Tibial nerve (tissue), 4 donors: ENCODE data around the gene OPRD1. TPM values are rescaled to one million over a fixed set of nuclear protein-coding genes. Genes with fewer than 3 reads are reported as not detected.

Source experiments
- DNase-seq, 2 donors: peaks; one replicate each; pipeline ENCODE4 v3.0.0-alpha.2; 2019; ENCODE audit warnings: low spot score in 2 of 2
- H3K27ac ChIP-seq, 4 donors: fragments of 200-600 bp; sonication (generic) in 3 of 4; one replicate each; pipeline ENCODE4 v1.5.1; 2017 to 2019; ENCODE audit warnings: mild to moderate bottlenecking in 1 of 4
- H3K27me3 ChIP-seq, 2 donors: fragments of 200-600 bp; sonication (generic) in 1 of 2; one replicate each; pipeline versions ENCODE4 v1.5.1 to v1.6.0; 2017 to 2019
- H3K36me3 ChIP-seq, 3 donors: fragments of 200-600 bp; sonication (generic); one replicate each; pipeline ENCODE4 v1.5.1; 2018 to 2019
- H3K4me1 ChIP-seq, 4 donors: fragments of 200-600 bp; sonication (generic) in 3 of 4; one replicate each; pipeline ENCODE4 v1.5.1; 2017 to 2019
- H3K4me3 ChIP-seq, 4 donors: fragments of 200-600 bp; sonication (generic) in 3 of 4; one replicate each; pipeline ENCODE4 v1.5.1; 2017 to 2019; ENCODE audit warnings: mild to moderate bottlenecking in 1 of 4, moderate library complexity in 1 of 4
- H3K9me3 ChIP-seq, 4 donors: fragments of 200-600 bp; sonication (generic) in 3 of 4; one replicate each; pipeline ENCODE4 v1.5.1; 2017 to 2019
- CTCF ChIP-seq, 5 experiments: fragments of 200-600 bp in 3 of 5; fragments of 450-650 bp in 2 of 5; sonication (generic) in 3 of 5; IDR thresholded peaks; one replicate each; pipeline ENCODE4 v1.5.1; 2016 to 2019; ENCODE audit warnings: antibody characterized with exemption in 5 of 5, mild to moderate bottlenecking in 3 of 5, moderate library complexity in 2 of 5
- EP300 ChIP-seq, 2 donors: sonication (generic); formaldehyde crosslinking; IDR thresholded peaks; one replicate each; pipeline ENCODE4 v1.6.1; 2017; ENCODE audit warnings: antibody characterized with exemption in 2 of 2, mild to moderate bottlenecking in 1 of 2
- POLR2A ChIP-seq, 2 donors: fragments of 450-650 bp; IDR thresholded peaks; one replicate each; pipeline ENCODE4 v1.6.1; 2017; ENCODE audit warnings: antibody characterized with exemption in 2 of 2, mild to moderate bottlenecking in 2 of 2, moderate library complexity in 2 of 2
- WGBS, 2 donors: methylation state at CpG; one replicate each; pipeline ENCODE4 v1.1.5; 2018; 5-methylcytosine and 5-hydroxymethylcytosine counted together
- total RNA-seq, 4 donors: library from RNA; depleted of rRNA; stranded (reverse); fragments of >200 nt; gene quantifications; one replicate each; pipeline ENCODE4 v1.1.0, GENCODE V29; 2016

Gene OPRD1
- total RNA-seq, 4 donors from 2014 or later, result not detected

DNA sequence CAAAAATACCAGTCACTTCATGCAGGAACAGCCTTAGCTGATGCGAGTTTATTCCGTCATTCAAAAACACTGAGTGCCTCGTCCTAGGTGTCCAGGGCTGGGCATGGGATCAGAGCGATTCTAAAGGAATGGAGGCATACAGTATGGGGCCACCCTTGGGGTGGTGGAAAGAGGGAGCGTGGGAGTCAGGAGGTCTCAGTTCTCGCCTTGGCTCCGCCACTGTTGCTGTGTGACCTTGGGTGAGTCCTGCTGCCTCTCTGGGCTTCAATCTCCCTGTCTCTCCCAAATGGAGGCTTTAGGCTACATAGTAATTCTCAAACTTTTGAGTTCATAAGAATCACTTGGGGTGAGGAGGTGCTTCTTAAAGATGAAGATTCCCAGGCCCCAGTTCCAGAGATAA lies 44.0 kb downstream of the OPRD1 start:
- Histone ChIP-seq H3K27me3 (no peaks in the 10 kb centered on the region), H3K9me3 (no peaks in the 10 kb centered on the region), H3K4me3 (no peak overlapping the region), H3K36me3 (no peaks in the 10 kb centered on the region), H3K27ac (no peak overlapping the region), H3K4me1 (peaks cover 0 to 10% (median 0%) of the 10 kb centered on the region in 4 donors)
- WGBS, 2 donors, result 52 to 72% methylated on average over 7 of the region's 7 CpGs
- no peak for TF ChIP-seq POLR2A (IDR thresholded peaks at IDR 0.05)
- no peak for TF ChIP-seq EP300 (IDR thresholded peaks at IDR 0.05)
- TF ChIP-seq CTCF (IDR thresholded peaks at IDR 0.05), result no peak
- DNase-seq, result no peak

DNA sequence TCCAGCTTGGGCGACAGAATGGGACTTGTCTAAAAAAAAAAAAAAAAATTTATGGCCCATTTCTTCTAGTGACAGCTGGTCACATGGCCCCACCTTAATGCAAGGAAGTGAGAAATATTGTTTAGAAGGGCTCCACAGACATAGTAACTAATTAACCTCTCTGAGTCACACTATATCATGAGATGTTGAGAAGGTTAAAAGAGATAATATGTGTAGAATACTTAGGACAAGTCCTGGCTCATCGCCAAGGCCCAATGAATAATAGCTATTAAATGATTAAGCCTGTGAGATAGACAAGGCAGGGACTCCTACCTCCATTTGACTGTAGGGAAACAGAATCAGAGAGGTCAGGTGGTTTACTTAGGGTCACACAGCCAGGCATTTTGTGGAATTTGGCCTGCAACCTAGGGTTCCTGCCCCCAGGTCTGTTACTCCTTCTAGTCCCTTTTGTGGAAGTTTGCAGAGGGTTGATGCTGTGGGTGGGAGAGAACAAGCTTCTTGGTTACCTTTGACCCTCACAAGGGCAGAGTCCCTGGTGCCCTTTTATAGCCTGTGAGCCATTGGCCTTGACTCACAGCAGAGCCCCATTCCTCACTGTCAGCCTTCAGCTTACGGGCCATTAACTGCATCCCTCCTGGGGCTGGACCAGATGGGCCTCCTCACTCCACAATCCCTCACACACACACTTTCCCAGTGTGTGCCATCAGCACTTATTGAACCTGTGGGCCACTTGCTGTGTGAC lies 48.5 kb downstream of the OPRD1 start:
- H3K4me1 ChIP-seq, result peaks cover 0 to 5% (median 0%) of the 10 kb centered on the region in 4 donors
- no peak overlapping the region for H3K4me3 ChIP-seq
- H3K9me3 ChIP-seq, result no peaks in the 10 kb centered on the region
- no peaks in the 10 kb centered on the region for H3K36me3 ChIP-seq
- no peak for DNase-seq
- H3K27me3 ChIP-seq, result no peaks in the 10 kb centered on the region
- 74 to 76% methylated on average over 3 of the region's 3 CpGs for WGBS, 2 donors
- no peak for TF ChIP-seq CTCF (IDR thresholded peaks at IDR 0.05)
- no peak for TF ChIP-seq POLR2A (IDR thresholded peaks at IDR 0.05)
- TF ChIP-seq EP300 (IDR thresholded peaks at IDR 0.05), result no peak
- H3K27ac ChIP-seq, result no peak overlapping the region

- TF ChIP-seq EP300 (IDR thresholded peaks at IDR 0.05) (no peak), POLR2A (IDR thresholded peaks at IDR 0.05) (no peak)
- Histone ChIP-seq H3K27me3 (no peaks in the 10 kb centered on the region), H3K9me3 (no peaks in the 10 kb centered on the region), H3K36me3 (no peaks in the 10 kb centered on the region), H3K4me3 (no peak overlapping the region), H3K27ac (no peak overlapping the region), H3K4me1 (no peaks in the 10 kb centered on the region)
- DNase-seq, result no peak
- 89 to 95% methylated on average over 60 to 62 of the region's 66 CpGs for WGBS, 2 donors
Observed at GRCh38 chr1:28862571-28863403, 50.8 kb downstream of the OPRD1 start.

DNA sequence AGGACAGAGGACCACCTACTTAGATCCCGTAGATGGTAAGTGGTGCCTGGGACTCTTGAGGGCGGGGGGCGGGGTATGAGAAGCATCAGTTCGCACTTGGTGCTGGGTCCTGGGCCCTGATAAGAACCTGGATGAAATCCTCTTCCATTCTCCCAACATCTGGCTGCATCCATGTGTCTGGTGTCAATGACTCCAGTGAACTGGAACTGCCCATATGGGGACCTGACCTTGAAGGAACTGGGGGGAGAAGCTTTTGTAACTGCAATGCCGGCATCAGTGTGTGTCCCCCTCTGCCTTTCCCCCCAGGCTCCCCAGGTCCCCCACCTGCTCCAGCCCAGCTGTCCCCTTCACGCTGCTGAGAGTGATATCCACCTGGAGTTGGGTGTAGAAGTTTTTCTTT lies 52.7 kb downstream of the OPRD1 start:
- H3K27me3 ChIP-seq, result peaks cover 0 to 9% of the 10 kb centered on the region in 2 donors
- H3K36me3 ChIP-seq, result no peaks in the 10 kb centered on the region
- TF ChIP-seq CTCF (IDR thresholded peaks at IDR 0.05) (no peak), EP300 (IDR thresholded peaks at IDR 0.05) (no peak), POLR2A (IDR thresholded peaks at IDR 0.05) (no peak)
- no peaks in the 10 kb centered on the region for H3K9me3 ChIP-seq
- H3K4me1 ChIP-seq, result no peaks in the 10 kb centered on the region
- WGBS, 2 donors, result 67 to 74% methylated on average over 4 to 6 of the region's 6 CpGs
- H3K27ac ChIP-seq, result no peak overlapping the region
- DNase-seq, result no peak
- no peak overlapping the region for H3K4me3 ChIP-seq

DNA sequence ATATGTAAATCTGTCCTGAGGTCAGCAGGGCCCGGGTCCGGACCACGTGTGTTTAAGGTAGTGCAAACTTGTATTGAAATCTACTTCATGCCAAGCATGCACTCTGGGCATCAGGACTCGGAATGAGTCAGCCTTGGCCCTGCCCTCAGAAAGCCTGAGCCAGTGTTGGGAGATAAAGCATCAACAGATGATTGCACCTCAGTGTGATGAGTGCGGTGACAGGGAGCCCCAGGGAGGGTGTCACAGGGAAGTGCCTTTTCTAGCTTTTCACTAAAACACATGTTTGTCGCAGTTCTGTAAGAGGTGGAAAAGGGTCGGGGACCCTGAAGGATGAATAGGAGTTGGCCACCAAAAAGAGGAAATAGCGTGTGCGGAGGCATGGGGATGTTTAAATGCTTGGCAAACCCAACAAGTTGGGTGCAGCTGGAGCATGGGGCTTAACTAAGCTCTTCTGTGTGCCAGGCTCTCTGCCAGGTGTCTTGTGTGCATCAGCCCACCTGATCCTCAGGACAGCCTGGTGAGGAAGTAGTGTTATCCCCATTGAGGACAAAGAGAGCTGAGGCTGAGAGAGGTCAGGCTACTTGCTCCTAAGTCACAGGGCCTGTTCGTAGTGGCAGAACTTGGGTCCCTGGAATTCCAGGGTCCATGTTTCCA lies 54.2 kb downstream of the OPRD1 start:
- H3K27me3 ChIP-seq, result peaks cover 0 to 9% of the 10 kb centered on the region in 2 donors
- TF ChIP-seq CTCF (IDR thresholded peaks at IDR 0.05) (no peak), EP300 (IDR thresholded peaks at IDR 0.05) (no peak), POLR2A (IDR thresholded peaks at IDR 0.05) (no peak)
- no peaks in the 10 kb centered on the region for H3K9me3 ChIP-seq
- no peak overlapping the region for H3K4me3 ChIP-seq
- H3K36me3 ChIP-seq, result no peaks in the 10 kb centered on the region
- DNase-seq, result no peak
- WGBS, 2 donors, result 81 to 82% methylated on average over 10 of the region's 10 CpGs
- H3K27ac ChIP-seq, result no peak overlapping the region
- H3K4me1 ChIP-seq, result no peaks in the 10 kb centered on the region
